GDM1 (cell line): Measurements from ENCODE around the gene CRMP1.

Experiments used
- DNase-seq: peaks from one replicate; lab custom pipeline; 2025; lab: John Stamatoyannopoulos, UW

Gene CRMP1

DNA sequence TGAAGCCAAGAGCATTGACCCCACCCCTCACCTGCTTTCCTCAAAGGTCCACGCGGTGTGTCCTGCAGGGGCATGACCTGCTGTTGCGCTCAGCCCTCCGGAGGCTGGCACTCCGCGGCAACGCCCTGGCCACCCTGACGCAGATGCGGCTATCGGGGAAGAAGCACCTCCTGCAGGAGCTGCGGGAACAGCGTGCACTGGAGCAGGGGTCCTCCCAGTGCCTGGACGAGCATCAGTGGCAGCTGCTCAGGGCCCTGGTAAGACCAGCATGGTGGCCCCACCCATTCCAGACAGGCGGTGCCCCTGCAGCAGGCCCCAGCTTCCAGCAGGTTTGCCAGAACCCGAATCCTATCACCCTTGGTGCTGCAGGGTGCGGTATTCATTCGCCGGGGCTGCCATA is 95.9 kb downstream of the CRMP1 start:
- DNase-seq = no peak

DNA sequence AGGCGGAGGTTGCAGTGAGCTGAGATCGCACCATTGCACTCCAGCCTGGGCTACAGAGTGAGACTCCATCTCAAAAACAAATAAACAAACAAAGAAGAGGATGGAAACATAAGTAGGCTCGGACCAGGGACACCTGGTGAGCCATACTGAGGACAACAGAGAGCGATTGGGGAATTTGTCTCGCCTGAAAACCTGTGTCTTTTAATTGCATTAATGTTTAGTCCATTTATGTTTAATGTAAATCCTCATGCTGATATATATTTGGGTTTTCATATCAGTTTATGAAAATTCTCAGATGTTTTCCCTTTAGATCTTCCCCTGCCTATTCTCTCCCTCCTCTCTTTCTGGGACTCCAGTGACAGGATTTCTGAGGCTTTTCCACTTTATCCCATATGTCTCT is 97.3 kb downstream of the CRMP1 start:
- DNase-seq = no peak

DNA sequence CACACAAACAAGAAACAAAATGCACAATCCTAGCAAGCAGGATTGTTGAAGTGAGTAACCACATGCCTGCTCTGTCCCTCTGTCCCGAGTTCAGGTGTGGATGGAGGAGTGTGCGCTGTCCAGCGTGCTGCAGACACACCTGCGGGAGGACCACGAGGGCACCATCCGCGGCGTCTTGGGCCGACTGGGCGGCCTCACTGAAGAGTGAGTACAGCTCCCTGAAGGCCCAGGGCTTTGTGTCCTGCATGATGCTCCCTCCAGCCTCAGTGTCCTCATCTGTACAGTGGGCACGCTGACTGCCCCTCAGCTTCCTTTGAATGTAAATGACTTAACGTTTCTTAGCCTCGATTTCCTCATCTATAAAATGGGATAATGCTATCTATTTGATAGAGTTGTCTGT is 99.4 kb downstream of the CRMP1 start:
- DNase-seq = no peak

DNA sequence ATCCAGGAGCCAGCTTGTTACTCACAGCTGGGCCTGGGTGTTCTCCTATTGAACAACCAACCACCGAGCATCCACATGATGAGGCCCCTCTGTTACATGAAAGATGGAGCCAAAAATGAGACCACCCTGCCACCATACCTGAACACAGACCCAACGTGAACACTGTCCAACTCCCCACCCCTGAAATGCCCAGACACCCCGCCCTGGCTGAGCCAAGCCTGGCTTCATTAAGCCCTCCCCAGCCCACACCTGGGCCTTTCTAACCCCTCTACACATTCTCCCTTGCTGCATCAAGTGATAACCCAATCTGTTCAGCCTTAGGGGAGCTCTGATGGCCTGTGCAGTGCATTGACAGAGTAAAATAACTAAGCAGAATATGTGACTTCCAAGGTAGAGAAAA is 101.2 kb downstream of the CRMP1 start:
- DNase-seq = no peak

DNA sequence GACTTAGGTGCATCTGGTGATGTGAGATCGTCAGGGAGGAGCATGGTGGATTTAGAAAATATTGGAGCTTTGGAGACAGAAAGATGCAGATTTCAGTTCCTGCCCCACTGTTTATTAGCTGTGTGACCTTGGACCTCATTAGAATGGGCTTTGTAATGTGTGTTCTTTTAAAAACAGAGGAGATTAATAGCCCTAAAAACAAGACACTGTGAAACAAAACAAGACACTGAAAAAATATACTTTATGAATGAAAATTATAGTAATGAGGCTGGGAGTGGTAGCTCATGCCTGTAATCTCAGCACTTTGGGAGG is 102.4 kb downstream of the CRMP1 start:
- DNase-seq = no peak

DNA sequence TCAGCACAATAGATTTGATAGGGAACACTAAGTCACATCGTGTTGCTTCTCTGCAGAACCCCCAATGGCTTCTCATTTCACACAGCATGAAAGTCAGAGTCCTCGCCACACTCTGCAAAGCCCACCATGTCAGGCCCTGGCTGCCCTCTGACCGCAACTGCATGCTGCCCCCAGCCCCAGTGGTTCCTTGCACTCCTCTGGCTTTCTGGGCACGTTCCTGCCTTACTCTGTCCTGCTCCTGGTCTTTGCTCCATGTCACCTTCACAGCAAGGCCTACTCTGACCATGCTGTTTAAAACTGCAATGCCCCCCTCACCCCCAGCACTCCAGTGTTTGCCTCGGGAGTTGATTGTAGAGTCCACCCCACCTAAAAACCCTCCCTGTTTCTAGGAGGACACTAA is 103.7 kb downstream of the CRMP1 start:
- no peak for DNase-seq

DNA sequence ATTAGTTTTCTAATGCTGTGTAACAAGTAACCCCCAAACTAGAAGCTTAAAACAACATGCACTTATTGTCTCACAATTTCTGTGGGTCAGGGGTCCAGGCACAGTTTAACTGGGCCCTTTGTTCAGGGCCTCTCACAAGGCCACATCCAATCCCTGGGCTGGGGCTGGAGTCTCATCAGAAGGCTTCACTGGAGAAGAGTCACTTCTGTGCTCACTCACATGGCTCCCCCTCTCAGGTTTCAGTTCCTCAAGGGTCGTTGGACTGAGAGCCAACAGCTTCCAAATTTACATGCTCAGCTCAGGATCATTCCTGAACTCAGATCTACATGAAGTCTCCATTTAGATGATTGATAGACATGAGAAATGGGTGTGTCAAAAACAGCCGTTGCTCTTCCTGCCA is 104.7 kb downstream of the CRMP1 start:
- DNase-seq = no peak

DNA sequence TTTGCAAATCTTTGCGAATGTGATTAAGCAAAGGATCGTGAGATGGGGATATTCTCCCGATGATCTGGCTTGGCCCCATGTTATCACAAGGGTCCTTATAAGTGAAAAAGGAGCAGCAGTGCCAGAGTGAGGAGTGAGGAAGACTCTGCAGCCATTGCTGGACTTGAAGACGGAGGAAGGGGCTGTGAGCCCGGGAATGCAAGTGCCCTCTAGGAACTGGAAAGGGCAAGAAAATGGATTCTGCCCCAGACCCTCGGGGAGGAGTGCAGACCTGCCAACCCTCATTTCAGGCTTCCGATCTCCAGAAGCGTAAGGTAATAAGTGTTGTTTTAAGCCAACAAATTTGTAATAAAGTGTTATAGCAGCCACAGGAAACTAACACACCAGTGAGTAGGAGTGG is 105.6 kb downstream of the CRMP1 start:
- no peak for DNase-seq

DNA sequence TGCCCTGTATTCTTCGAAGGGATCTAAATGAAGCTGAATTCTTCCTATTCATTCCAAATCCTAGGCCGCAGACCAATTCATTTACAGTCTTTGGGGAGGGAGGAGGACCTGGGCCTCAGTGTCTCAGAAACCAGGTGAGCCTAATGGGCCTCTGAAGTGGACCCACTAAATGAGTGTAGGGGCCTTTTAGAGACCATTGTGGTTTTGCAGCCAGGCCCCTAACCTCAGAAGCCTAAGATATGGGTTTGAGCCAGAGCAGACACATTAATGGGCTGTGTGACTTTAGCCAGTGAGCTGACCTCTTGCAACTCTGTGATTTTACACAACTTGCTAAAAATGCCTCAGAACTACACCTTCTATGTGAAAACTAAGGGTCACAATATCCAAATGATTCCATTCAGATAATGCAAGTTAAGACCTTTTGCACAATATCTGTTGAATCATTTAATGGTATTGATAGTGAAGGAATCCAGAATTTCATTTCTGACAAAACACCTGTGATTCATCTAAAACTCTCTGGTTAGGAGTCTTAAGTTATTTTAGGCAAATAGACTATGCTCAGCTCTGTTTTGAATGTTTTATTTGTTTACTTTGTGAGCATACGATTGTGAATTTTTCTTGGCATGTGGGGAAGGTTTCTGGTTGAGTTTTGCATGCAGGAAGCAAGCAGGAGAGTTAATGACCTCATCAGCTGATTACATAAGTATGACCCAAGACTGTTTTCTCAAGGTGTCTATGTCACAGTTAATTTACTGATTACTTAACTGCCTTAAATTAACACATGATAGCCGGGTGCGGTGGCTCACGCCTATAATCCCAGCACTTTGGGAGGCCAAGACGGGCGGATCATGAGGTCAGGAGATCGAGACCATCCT is 106.8 kb downstream of the CRMP1 start:
- no peak for DNase-seq

DNA sequence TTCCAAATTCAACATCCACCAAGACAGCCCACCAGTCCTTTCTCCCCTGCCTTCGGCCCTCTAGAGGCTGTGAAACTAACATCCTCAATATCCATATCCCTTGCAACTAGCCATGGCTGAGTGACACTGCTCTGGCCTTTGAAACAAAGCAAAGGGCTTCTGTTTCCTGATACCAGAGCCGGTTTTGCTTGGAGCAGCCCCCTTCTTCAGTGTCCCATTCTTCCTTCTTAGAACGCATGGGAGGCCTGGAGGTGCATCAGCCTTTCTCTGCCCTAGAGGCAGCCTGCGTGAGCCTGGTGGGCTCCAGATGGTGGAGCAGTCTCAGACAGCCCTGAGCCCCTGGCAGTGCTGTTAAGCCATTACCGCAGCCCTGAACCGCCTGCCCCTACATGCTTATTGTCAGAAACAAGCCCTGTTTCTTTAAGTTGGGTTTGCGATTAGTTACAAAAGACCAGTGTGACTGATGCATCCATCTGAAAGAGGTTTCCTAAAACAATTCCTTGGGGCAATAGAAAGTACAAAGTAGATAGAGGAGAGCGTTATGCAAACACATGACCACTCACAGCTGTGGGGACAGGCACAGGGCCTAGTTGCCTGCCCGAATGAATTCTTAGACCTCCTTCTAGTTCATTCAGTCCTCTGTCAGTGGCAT is 107.8 kb downstream of the CRMP1 start:
- DNase-seq = no peak

DNA sequence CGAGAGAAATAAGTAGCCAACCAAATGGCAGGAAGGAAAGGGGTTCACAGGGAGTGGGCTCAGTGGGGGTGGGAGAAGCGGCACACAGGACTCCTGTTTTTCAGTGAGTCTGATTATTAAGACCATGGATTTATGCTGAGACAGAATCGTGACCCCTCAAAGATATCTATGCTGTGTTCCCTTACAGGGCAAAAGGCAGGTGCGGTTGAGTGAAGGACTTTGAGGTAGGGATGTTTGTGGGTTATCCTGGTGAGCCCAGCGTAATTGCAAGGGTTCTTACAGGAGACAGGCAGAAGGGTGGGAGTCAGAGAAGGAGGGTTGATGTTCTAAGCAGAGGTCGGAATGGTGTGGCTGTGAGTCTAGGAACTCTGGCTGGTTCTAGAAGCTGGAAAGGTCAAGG is 108.9 kb downstream of the CRMP1 start:
- no peak for DNase-seq

DNA sequence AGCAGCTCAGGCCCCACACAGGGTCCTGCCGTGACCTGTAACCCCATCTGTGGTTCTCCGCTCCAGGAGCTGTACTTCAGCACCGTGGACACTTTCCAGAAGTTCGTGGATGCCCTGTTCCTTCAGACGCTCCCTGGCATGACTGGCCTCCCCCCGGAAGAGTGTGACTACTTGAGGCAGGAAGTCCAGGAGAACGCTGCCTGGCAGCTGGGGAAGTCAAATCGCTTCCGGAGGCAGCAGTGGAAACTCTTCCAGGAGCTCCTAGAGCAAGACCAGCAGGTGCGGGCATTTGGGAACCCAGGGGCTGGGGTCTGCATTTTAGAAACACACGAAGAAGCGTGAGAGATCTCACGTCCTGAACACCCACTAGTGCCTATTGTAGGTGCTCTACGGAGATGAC is 109.4 kb downstream of the CRMP1 start:
- no peak for DNase-seq

DNA sequence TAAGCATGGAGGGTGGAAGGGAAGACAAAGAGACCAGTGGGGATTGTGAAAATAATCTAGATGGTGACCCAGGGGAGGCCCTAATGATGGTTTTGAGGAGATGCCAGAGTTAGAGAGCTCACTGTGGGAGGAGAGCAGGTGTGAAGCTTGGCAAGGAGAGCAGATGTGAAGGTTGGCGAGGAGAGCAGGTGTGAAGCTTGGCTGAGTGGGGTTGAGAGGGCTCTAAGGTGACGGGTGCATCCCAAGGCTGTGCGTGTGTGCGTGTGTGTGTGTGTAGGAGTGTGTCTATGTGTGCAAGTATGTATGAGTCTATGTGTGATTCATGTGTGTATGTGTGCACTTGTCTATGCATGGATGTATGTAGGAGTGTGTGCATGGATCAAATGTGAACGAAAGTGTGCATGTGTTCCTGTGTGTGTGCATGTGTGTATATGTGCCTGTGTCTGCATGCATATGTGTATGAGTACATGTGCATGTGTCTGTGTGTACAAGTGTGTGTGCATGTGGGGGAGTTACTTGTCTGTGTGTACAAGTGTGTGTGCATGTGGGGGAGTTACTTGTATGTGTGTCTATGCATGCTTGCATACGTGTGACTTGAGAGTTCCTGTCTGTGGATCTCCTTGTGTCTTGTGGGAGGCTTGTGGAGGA is 109.9 kb downstream of the CRMP1 start:
- DNase-seq = no peak

DNA sequence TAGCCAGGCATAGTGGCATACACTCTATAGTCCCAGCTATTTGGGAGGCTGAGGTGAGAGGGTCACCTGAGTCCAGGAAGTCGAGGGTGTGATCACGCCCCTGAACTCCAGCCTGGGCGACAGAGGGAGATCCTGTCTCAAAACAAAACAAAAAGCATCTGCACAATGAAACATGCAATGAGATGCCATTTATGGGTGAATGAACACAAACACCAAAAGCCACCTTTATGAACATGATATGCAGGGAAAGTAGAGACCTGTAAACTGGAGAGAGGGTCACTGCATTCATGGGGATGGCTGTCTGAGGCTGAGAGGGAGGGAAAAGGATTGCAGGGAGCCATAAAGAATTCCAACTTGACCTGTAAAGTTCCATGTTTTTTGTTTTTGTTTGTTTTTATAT is 111.2 kb downstream of the CRMP1 start:
- no peak for DNase-seq

DNA sequence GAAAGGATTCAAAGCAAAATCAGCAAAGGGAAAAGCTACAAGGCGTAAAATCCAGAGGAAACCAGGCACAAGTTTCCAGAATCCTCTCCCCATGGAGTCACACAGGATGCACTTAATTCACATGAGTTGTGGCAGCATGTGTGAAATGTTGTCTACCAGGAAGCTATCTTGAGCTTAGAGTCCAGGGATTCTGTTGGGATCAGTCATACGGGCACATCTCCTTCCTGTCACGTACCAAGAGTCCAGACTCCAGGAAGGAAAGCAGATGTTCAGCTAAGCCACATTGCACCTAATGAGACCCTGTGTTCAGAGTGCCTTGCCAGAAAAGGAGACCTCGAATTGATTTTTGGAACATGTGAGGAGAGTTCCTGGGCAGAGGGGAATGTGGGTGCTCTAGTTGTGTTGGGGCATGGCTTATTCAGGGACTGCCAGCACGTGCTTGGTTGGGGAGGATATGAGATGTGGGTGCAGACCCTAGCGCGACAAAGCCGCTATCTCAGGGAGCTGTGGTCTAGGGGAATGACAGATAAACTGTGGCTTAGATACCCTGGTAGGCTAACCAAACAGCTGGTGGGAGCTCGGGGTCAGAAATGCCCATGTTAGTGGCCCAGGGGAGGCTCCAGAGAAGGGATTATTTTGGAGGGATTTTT is 111.9 kb downstream of the CRMP1 start:
- no peak for DNase-seq

DNA sequence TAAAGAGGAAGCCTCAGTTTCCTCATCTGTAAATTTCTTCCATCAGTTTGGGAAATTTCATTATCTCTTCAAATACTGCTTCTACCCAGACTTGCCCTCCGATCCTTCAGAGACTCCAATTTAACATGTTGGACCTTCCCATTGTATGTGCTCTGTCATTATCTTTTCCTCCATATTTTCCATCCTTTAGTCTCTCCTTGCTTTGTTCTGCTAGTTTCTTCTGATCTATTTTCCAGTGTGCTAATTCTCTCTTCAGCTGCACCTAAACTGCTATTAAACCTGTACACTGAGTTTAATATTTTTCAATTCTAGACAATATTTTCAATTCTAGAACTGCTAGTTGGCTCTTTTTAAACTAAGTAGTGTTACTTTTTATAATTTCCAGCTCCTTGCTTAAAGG is 116.4 kb downstream of the CRMP1 start:
- no peak for DNase-seq

DNA sequence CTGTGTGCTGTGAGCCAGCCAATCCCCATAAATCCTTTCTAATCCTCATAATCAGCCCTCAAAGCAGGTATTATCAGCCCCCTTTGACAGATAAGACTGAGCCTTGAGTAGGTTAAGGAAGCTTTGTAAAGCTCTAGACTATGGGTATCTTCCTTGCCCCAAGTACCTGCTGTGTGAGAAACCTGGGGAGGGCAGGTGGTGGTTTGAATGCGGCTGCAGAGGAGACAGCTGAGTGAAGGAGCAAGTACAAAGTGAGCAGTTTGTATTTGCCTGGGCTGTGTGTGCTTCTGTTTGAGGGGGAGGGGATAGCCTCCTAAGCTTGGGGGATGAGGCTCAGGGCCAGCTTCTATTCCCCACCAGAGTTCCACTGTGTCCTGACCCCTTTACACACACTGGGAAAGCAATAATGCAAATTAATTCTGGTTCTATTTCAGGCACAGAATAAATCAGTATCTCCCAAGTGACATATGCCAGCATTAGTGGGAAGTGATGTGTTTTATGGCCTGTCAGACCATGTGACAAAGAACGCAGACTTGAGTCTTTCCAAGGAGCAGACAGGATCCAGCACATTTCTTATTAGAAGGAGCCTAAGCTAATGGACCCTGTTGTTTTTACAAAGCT is 118.4 kb downstream of the CRMP1 start:
- no peak for DNase-seq

DNA sequence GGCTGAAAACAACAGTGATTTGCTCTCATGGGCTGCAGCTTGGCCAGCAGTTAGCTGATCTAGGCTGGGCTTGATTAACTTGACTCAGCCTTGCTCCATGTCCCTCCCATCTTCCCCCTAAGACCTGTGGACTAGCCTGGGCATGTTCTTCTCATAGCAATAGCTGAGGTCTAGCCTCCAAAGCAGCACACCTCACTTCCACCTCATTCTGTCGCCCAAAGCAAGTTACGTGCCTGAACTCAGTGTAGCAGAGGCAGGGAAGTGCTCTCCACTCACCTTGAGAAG is 119.7 kb downstream of the CRMP1 start:
- DNase-seq = no peak

DNA sequence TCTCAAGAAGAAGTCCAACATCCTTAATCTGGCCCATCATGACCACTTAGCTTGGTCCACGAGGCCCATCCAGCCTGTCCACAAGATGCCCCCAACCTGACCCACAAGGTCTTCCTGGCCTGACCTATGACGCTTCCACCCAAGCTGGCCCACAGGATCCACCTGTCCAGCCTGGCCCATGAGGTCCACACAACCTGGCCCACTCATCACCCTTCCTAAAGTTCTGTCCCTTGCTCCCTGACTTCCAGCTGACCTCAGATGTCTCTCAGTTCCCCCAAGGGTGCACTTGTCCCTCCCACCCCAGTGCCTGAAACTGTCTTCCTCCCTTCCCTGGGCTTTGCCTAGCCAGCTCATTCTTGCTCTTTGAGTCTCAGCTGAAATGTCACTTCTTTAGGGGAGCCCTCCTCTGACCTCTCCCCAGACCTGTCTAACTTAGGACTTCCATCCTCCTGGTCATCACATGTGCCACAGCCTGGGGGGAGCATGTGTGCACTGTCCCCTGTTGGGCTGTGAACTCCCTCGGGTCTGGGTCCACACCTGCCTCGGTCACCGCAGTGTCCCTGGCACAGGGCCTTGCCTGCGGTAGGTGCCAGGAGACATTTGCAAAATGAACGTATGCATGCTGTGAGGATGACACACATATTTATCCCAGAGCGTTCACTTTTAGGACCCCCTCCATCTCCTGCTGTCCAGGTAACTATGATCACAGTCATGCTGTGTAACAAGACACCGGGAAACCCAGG is 120.2 kb downstream of the CRMP1 start:
- DNase-seq = no peak
